ENCODE measurements around the gene BTBD10.

The BTBD10 gene

GRCh38 chr11:13462901-13463778, at the start of gene BTBD10:
BTBD10 (minus strand) TSS chr11:13463222; CDS start chr11:13445124, 18,098 bp downstream.
- DNase-seq, result peak; percentile 96

- no peak for DNase-seq
Observed at GRCh38 chr11:13503393-13503792, 40.4 kb upstream of the BTBD10 start.

GRCh38 chr11:13502492-13502891, 39.5 kb upstream of the BTBD10 start:
- DNase-seq, result no peak

GRCh38 chr11:13495929-13496328, 32.9 kb upstream of the BTBD10 start, which contains the start of gene PTH:
PTH (minus strand) TSS chr11:13495997; CDS start chr11:13492855, 3,142 bp downstream.
- no peak for DNase-seq

- no peak for DNase-seq
Observed at GRCh38 chr11:13494051-13494450, 31.0 kb upstream of the BTBD10 start.

- no peak for DNase-seq
Observed at GRCh38 chr11:13487661-13488030, 24.6 kb upstream of the BTBD10 start.

- no peak for DNase-seq
Observed at GRCh38 chr11:13486926-13487660, 24.1 kb upstream of the BTBD10 start.

- DNase-seq, result no peak
Observed at GRCh38 chr11:13480198-13480597, 17.2 kb upstream of the BTBD10 start.

GRCh38 chr11:13479688-13480087, 16.7 kb upstream of the BTBD10 start:
- no peak for DNase-seq

- no peak for DNase-seq
Observed at GRCh38 chr11:13475091-13475490, 12.1 kb upstream of the BTBD10 start.

- DNase-seq, result no peak
Observed at GRCh38 chr11:13473013-13473722, 10.1 kb upstream of the BTBD10 start.

- DNase-seq, result no peak
Observed at GRCh38 chr11:13468750-13469149, 5.7 kb upstream of the BTBD10 start.

GRCh38 chr11:13465909-13466371, 2.9 kb upstream of the BTBD10 start:
- no peak for DNase-seq

GRCh38 chr11:13463779-13464290, 813 bp upstream of the BTBD10 start:
- no peak for DNase-seq

GRCh38 chr11:13462311-13462900, 616 bp downstream of the BTBD10 start:
- peak; percentile 70 for DNase-seq

GRCh38 chr11:13461291-13461690, 1.7 kb downstream of the BTBD10 start:
- no peak for DNase-seq

GRCh38 chr11:13450832-13451397, 12.1 kb downstream of the BTBD10 start:
- DNase-seq, result no peak

GRCh38 chr11:13449522-13449921, 13.5 kb downstream of the BTBD10 start:
- DNase-seq, result no peak

GRCh38 chr11:13448876-13449275, 14.1 kb downstream of the BTBD10 start:
- peak; percentile 43 for DNase-seq

GRCh38 chr11:13446444-13446843, 16.6 kb downstream of the BTBD10 start:
- no peak for DNase-seq

GRCh38 chr11:13445588-13445987, 17.4 kb downstream of the BTBD10 start:
- DNase-seq, result no peak

Measured in femur (tissue), 1 donor.